ENCODE measurements around the gene KCNMA1.

KCNMA1 gene

DNA sequence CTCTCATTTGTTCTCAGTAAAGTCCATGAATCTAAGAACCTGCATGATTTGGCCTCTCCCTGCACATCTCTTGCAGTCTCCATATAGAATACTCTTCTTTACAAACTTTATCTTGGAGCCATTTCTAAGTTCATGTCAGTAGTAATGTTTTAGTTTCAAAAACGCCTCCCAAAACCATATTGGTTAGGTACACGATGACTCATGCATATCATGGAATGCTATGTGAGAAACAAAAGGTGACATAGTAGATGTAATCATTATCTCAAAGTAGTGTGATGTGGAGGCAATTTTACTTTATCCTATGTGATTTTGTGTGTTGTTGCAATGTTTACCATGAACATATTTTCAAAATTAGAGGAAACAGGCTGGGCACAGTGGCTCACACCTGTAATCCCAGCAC, 520.7 kb downstream of the KCNMA1 start:
- no peak for DNase-seq (ENCODE audit: low read depth in 3 of 3)

DNA sequence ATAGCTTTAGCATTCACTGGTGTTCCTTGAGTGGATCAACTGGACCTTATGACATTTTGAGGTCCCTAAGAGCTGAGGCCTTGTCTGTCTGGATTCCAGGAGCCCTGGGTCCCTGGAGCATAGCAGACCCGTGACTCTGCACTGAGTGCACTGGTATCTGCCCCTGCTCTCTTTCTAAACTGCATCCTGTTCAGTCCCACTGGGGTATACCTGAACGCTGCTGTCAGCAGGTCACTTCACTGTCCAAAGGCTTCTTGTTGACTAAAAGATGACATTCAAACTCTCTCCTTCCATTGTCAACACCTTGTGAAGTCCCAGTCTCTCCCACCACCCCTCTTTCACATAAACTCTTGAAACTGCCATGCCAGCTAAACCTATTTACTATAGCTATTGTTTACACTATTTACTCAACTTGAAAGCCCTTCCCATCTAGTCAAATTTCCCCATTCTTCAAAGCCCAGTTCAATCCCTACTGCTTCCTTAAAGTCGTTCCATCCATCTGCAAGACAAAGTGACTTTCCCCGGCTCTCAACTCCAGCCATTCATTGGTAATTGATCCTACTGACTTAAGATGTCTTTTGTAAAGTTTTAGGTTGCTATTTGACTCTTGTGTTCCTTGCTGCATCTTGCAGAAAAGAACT, 523.3 kb downstream of the KCNMA1 start:
- no peak for DNase-seq (ENCODE audit: low read depth in 3 of 3)

DNA sequence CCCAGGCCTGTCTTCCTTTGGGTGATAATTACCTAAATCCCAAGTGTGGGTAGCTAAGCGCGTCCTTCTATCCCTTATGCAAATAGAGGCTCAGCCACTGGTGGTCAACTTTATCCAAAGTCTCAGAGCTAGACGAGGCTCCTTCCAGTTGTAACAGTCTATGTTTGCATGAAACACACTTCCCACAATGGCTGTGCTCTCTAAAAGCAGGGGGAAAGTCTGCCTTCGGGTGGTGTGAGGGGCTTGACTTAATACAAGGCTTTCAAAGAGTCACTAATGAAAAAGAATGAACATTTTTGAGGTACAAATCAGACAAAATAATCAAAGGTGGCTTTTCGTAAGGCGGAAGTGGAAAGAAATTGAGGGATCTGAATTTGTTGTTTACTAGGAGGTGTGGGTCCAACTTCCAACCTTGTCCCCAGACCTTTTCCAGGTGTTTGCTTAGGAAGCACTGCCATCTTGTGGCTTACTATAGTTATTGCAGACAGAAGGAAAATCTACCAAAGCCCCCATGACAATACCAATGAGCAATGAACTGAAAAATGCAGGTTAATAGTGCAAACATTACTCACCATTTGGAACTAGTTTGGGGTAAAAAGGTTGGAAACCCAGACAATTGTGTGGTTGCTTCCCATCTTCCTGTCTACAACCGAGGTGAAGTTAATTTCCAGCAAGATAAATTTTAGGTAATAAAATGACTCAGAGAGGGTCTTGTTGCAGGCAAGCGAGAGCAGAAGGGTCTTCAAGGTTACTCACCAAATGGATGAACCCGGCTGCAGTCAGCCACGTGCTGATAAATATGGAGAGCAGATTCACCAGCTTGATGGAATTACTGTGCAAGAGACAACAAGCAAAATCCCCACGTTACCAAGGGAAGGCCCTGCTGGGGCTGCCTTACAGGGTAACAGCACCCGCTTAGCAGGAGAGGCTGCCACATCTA, 525.7 kb downstream of the KCNMA1 start:
- no peak for DNase-seq (ENCODE audit: low read depth in 3 of 3)

DNA sequence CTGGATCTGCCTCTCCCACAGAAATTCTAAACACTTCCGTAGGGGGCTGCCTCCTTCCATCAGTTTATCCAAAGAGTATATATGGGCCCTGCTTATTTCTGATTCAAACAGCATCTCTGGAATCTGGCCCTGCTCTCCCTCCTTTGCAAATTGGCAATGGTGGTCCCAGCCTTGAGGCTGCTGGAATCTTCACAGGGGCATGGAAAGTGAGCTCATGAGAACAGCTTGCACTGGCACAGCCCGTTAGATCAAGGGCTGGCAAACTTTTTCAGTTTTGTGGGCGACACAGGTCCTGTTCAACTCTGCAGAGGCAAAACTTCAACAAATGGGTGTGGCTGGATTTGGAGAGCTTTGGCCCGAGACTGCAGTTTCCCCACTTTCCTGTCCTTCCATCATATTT, 526.9 kb downstream of the KCNMA1 start:
- no peak for DNase-seq (ENCODE audit: low read depth in 3 of 3)

DNA sequence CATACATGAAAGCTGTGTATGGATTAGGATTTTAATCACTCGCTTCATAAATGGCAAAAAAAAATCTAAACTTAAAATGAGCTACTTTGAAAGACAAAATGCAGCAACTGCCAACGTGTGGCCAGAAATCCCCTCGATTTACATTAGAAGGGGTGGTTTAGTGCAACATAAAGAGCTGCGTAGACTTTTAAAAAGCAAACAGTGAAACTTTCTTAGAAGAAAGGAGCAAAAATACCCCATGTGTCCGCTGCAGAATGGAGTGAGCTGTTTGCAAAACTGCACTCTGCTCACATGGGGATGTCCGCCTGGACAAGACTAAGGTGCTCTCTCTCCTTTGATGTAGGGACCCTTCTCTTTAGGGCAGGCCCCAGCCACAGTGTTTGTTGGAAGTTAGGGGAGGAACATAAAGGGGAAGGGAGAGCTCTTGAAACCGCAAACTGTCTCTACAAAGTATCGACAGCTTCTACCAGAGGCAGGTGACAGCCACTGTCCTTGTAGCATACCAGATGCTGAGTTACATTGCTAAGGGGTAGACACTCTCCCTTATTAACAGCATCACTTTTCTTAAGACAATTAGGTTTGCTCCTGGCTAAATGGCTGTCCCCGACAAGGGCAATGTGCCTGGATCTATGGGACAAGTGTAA, 528.1 kb downstream of the KCNMA1 start:
- DNase-seq (ENCODE audit: low read depth in 3 of 3) = no peak

DNA sequence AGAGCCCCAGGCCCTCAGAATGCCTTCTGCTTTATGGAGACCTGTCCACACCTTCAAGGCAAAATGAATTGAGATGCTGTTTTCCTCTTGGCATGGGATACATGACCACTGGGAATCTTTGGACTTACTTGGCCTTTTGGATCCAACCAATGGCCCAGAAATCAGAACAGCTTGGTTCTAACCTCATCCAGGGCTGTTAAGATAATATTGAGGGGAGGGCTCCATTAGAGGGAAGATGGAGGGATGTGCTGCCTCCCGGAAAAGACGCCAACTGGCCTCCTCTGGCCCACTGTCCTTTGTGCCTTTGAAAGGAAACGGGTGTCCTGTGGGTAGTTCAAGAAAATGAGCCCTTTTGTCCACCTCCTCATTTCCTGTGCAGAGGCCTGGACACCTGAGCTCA, 530.9 kb downstream of the KCNMA1 start:
- no peak for DNase-seq (ENCODE audit: low read depth in 3 of 3)

DNA sequence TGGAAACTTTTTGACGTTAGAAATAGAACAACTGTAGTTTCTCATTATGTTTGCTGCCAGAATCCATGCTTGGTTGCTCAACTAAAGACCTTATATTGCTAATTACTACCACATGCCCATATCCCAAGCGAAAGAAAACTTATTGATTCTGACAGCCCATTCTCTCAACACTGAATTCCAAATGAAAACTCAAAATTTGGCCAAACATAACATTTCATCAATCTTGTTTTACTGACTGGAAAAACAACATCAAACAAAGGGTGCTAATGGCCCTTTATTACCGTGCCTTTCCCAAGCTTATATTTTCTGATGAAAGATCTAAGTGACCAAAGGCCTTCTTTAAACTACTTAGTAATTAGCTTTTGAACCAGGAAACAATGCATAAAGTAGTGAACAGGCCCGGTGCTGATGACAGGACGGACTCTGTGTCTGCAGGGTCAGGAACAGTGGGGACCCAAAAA, 531.8 kb downstream of the KCNMA1 start:
- no peak for DNase-seq (ENCODE audit: low read depth in 3 of 3)

DNA sequence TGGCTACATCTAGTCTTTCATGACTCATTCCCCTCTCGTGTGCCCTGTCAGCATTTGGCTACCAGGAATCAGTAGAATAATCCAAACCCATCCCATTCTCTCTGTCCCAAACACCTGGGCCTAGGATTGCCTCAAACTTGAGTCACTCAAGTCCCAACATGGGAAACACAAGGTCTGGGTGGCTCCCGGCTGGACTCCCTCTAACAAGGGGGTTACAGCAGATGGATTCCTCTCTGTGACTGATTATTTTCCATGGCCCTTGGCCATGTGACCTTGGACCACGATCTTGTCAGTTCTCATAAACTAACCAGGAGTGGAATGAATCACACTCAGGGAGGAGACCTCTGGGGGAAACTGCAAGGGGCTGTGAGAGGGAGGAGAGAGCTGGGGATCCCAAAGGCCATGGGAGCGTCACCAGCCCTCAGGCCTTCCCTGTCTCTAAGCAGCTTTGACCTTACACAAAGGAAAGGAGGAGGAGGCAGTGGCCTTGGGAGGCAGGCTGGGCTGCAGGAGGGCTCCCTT, 533.1 kb downstream of the KCNMA1 start:
- no peak for DNase-seq (ENCODE audit: low read depth in 3 of 3)

DNA sequence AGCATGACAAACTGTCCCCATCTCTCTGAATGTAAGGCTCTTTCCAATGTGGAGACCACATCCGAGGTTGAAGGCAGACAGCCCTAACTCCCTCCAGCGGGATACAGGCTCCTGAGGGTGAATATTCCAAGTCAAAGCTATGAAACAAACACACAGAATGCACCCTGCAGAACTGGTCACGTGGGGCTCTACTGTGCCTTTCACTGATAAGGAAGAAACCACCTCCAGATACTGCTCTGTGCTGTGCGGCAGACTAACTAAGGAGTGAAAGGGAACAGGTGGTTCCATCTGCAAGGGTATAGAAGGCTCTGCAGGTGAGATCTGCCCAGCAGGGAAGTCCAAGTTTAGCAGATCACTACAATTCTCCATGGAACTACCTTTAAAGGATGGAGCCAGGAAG, 534.4 kb downstream of the KCNMA1 start:
- no peak for DNase-seq (ENCODE audit: low read depth in 3 of 3)

DNA sequence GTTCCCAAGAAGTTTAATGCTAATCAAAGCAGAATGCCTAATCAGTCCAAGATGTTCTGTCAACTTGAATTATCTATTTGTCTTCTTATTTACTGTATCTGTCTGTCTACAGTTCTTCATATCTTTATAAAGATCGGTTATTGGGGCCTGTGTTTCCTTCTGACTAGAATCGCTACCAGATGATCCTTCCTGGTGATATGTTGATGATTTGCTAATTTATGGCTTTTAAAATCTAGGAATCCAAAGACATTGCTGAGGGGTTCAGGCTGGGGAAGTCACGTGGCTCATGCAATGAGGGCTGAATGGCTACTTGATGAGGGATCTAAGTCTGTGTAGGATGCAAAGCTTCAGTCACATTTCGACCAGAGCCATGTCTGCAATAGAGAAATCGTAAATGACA, 536.3 kb downstream of the KCNMA1 start:
- DNase-seq (ENCODE audit: low read depth in 3 of 3) = no peak

DNA sequence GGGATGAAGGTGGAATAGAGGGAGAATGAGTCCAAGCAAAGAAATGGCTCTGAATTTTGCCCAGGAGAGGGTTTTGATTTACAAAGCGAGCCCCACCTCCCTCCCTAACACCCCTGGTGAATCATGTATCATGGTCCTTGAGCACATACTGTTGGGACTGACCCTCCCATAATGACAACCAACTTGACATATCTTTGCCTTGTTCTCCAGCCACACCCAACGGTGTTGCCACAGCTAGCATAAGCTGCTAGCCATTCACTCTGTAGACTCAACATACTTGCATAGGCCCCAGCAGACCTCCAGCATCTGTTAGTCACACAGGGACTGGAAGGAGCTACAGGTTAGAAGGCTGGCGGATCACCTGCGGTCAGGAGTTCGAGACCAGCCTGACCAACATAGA, 538.5 kb downstream of the KCNMA1 start:
- DNase-seq (ENCODE audit: low read depth in 3 of 3) = no peak

DNA sequence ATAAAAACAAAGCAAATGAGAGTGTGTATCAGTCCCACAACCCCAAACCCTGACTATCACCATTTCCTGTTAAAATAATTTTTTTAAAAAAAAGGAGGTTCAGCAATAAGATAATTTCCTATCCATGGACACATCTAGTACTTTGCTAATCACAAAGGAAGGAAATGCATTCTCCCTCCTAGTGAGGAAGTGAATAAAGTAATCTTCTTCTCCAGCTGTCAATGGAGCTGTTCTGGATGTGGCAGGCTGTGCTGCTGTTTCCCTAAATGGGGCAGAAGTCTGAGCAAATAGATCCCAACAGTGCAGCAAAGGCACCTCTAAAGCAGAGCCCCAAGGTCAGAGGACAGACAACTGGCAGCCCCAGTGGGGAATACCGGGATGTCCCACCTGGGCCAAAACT, 540.0 kb downstream of the KCNMA1 start:
- DNase-seq (ENCODE audit: low read depth in 3 of 3) = no peak

DNA sequence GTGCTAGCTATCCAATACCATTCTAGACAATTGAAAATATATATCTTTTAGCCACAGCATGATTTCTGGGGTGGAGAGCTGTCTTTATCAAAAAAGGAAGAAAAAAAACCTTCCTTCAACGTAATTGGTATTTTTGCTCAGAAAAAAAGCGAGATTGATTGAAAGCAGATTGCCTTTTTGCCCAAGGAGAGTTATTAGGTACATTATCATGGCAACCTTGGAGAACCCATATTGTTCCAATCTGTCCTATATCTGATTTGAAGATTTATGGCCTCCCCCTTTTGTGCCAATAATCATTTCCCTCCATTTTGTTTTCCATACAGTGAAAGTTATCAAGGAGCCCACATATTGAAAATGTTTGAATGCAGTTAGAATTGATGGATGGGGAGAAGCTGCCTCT, 544.5 kb downstream of the KCNMA1 start:
- no peak for DNase-seq (ENCODE audit: low read depth in 3 of 3)

DNA sequence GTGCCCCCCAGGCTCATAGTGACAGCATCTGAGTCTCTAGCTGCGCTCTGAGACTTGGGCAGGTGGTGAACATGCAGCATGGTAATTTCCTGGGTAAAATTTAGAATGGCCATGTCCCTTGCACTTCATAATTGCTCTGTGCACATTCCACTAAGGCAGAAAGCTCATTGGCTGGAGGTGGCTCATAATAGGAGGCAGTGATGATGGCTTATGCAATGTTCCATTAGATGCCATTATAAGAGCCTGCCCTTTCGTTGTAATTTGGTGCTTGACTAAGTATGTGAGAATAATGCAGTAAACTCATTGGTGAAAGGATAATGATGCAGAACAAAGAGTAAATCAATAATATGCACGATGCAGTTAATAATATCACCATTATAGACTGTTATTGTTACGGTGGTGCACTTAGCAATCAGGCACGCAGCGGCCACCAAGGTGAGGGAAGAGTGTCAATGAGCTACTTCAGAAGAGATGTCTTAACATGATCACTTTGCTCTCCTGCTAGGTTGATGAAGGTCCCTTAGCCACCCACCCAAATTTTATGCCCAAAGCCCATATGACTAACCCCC, 545.9 kb downstream of the KCNMA1 start:
- no peak for DNase-seq (ENCODE audit: low read depth in 3 of 3)

DNA sequence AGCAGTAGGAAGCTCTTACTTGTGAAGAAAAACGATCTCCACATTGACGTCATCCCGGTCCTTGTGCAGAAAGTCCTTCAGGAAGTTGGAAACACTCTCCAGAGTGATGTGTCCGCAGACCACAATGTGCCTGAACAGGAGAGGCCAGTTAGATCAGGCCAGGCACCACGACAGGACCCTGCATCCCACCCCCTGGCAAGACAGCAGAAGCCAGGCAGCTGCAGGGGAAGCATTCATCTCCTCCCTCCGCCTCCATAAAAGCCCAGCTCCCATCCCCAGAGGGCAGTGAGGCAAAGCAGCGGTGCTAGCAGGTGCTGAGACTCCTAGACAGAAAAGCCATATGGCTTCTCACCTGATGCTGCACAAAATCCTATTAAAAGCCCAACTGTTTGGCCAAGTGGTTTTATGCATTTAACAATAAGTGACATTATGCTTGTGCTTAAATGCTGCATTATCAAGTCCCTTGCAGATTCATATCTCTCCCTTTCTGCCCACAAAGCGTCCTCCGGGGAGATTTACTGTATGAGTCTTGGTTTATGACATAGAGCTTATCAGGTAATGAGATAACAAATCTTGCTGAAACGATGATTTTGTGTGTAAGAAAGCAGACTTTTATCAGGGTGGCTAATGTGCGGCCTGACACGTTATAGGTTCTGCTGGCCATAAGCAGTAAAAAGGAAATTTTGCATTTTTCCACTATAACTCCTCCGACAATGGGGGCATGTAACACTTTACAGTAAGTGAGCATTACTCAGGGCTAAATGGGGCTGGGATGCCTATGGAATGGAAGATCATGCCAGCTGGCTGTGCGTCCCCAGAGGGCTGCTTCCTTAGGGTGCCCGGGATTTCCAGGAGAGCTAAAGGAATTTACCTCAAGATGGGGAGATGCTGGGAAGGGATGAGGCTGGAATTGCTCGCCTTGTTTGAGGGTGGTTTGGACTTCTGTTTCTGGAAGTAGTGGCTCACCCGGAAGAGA, 546.9 kb downstream of the KCNMA1 start:
- no peak for DNase-seq (ENCODE audit: low read depth in 3 of 3)

DNA sequence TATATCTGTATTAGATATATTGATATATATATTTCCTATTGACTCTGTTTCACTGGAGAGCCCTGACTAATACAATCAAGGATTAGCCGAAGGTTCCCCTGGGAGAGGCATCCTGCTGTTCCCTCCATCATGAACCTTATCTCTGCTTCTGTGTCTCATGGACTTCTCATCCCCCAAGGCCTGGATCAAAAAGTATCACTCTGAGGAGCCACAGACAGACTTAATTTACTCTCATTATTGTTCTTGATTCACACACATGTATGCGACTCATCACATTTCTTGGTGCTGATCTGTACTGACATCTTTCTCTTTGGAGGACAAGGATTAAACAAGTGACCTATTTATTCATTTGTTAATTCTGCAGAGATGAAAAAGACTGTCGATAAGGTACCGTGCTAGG, 550.2 kb downstream of the KCNMA1 start:
- no peak for DNase-seq (ENCODE audit: low read depth in 3 of 3)

DNA sequence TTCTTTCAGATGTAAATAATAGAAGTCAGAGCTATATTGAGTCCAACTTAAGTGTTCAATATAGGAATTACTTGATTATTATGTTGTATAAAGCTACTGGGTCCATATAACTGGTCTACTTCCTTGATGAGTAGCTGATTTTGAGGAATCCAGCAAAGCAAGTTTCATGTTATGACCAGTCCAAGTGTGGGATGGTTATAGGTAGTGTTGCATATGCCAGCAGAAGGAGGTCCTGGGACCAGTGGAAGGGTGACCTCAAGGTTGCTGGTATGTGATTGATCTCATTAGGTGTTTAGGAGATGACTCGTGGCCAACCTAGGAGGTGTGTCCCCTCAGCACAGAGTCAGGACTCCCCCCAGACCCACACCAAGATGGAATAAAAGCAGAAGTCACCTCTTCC, 551.5 kb downstream of the KCNMA1 start:
- DNase-seq (ENCODE audit: low read depth in 3 of 3) = no peak

DNA sequence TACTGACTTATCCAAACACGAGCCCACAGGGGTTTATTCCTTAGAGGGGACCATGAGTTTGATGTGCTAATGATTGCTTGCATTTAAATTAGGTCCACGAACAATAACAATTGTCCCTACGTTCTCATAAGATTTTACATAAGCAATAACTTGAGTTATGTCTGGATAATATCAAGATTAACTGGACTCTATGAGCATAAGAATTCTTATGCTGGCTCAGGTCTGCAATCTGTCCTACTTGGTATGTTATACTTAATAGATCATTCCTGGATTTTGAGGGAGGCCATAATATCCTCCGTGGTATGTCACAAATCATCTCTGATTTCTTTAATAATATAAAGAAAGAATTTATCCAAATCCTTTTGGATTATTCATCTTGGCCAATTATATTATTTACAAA, 552.3 kb downstream of the KCNMA1 start:
- no peak for DNase-seq (ENCODE audit: low read depth in 3 of 3)

DNA sequence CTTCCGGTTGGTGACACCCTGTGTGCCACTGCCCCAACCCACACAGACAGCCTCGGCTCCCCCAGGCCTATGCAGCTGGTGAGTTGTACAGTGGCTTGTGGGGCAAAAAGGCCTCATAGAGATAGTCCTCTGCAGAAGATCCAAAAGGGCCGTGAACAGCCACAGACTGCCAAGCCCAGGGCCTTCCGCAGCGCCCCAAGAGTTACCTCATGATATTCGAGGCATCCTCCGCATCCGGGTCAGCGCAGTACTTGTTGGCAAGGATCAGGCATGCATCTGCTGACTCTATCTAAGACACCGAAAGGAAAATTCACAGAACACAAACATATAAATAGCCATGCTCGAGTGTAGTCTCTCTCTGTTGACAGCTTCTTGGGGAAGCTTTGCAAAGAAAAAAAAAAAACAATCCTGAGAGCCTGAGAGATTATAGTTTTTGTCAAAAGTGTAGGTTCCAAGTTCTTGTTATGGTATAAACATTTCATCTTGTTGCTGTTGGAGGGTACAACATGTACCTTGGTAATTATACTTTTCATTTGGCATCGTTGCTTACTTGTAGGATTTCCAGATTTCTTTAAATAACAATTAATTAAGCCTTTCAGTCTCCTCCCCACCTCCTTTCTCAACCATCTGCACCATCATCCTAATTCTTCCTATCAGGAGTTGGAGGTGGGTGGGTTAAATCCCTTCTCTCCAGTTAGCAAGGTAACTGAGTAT, 553.0 kb downstream of the KCNMA1 start:
- DNase-seq (ENCODE audit: low read depth in 3 of 3) = no peak

DNA sequence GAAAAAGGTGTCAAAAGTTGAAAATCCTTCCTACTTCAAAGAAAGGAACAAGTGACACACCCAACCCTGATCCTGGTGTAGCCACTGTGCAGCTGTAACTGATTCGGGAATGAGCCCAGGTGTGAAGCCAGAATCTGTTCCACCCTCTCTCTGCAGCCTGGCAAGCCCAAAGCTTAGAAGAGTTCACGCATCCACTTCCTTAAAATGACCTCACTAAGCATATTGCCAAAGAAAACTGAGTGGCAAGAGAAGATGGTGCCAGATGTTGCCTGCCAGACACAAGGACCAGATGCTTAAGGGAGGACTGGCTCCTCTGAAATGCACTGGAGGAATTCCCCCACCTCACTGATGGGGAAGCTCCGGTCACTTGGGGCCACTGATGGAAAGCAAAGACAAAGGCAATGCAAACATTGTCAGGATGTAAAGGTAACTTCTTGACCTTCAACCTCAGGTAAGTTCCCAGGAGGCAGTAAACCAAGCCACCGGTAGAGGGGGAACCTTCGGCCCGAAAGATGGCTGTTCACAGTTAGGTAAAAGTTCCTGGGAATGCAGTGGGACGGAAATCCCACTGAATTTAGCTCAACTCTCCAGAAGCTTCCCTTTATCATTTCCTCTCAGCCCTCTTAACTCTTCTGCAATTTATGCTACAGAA, 554.9 kb downstream of the KCNMA1 start:
- no peak for DNase-seq (ENCODE audit: low read depth in 3 of 3)

All from stimulated activated CD4-positive, alpha-beta T cell treated with anti-CD3 and anti-CD28 coated beads, TNF-alpha, amount 100 ng/mL, for 4 hours (primary cell).